ENCODE measurements around the gene ITGA2.
A peak's percentile ranks its signal among the peaks of the same experiment; 100 is the strongest.

ITGA2 gene

DNA sequence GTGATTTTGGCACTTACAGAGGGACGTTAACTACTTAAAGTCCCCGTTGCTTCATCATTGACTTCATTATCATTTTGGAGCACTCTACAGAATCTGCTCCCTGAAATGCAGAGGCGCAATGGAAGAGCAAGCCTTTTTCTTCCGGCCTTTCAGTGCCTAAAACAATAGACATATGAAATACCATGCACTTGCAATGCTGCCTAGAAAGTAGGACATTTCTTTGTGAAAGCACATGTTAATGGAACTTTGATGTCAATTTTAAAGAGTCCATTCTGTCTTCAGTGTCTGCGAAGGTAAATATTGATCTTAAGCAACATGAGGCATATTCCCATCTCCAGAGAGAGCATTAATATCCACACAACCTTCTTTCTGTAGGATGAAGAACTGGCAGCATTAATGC is 36.3 kb downstream of the ITGA2 start:
- ChIA-PET POLR2A (no interaction called here), CTCF (interaction anchor here (1.0 to 3.5 kb wide), 2 partner anchors 10 to 26 kb away, joined by 3 to 12 read pairs; no protein-coding TSS in a partner anchor)
- no peak for DNase-seq (ENCODE audit: low read depth, low spot score)
- TF ChIP-seq CTCF (IDR thresholded peaks at IDR 0.05; ENCODE audit: insufficient read depth, low read length, missing control alignments) = no peak
- no peak overlapping the region for H3K4me3 ChIP-seq (ENCODE audit: low read depth, low read length)

DNA sequence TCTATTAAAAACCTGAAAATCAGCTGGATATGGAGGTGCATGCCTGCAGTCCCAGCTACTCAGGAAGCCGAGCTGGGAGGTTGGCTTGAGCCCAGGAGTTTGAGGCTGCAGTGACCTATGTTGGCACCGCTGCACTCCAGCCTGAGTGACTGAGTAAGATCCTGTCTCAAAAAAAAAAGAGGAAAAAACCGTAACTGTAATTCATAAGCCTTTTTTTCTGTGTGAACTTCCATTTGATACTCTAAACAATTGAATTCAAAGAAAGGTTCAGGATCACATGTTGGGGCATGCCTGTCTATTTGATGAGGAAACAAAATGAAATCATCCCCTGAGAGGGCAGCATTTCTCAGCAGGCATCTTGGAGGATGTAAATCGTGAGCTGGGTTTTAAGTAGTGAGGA is 38.8 kb downstream of the ITGA2 start:
- no peak for DNase-seq (ENCODE audit: low read depth, low spot score)
- TF ChIP-seq CTCF (IDR thresholded peaks at IDR 0.05; ENCODE audit: insufficient read depth, low read length, missing control alignments) = no peak
- no peak overlapping the region for H3K4me3 ChIP-seq (ENCODE audit: low read depth, low read length)
- CTCF ChIA-PET = interaction anchor here (0.6 to 0.9 kb wide), 4 partner anchors 8 to 95 kb away, joined by 3 to 4 read pairs (median 3); no protein-coding TSS in a partner anchor
- POLR2A ChIA-PET = no interaction called here

DNA sequence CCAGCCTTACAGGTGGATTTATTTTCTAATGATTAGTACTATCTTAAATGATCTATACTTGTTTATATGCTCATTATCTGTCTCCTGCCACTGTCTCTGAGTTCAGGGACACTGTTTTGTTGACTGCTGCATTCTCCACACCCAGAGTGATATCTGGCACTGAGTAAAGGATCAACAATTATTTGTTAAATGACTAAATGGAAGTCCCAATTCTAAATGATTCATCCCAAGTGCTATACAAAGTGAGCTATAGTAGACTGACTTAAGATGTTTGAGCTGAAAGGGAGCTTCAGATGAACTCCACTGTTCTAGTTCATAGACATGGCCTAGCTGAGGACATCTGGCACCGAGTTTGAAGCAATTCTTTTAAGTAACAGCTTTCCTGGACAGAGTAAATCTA is 40.5 kb downstream of the ITGA2 start:
- H3K4me3 ChIP-seq (ENCODE audit: low read depth, low read length) = no peak overlapping the region
- CTCF ChIA-PET = interaction anchor here (4.1 kb wide), 1 partner anchor 13 kb away, joined by 13 read pairs; no protein-coding TSS in a partner anchor
- TF ChIP-seq CTCF (IDR thresholded peaks at IDR 0.05; ENCODE audit: insufficient read depth, low read length, missing control alignments) = no peak
- POLR2A ChIA-PET = no interaction called here
- no peak for DNase-seq (ENCODE audit: low read depth, low spot score)

DNA sequence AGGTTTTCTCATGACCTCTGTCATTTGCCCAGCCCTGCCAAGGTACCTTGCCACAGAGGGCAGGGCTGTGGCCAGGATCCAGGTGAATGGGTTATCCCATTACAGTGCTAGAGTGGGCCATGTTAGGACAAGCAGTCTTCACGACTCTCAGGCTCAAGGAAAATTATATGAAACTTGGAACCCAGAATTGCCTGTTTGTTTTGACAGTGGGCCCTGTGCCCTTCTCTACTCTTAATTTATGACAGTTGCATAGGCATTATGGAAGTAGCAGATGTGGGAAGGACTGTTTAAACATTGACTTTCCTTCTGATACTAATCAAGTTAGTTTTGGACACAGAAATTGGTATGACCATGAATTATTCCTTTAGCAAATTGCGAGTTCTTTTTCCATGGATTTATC is 41.7 kb downstream of the ITGA2 start:
- H3K4me3 ChIP-seq (ENCODE audit: low read depth, low read length) = no peak overlapping the region
- ChIA-PET POLR2A (no interaction called here), CTCF (interaction anchor here (1.3 to 4.1 kb wide), 2 partner anchors 11 to 41 kb away, joined by 3 to 13 read pairs; no protein-coding TSS in a partner anchor)
- no peak for TF ChIP-seq CTCF (IDR thresholded peaks at IDR 0.05; ENCODE audit: insufficient read depth, low read length, missing control alignments)
- no peak for DNase-seq (ENCODE audit: low read depth, low spot score)

DNA sequence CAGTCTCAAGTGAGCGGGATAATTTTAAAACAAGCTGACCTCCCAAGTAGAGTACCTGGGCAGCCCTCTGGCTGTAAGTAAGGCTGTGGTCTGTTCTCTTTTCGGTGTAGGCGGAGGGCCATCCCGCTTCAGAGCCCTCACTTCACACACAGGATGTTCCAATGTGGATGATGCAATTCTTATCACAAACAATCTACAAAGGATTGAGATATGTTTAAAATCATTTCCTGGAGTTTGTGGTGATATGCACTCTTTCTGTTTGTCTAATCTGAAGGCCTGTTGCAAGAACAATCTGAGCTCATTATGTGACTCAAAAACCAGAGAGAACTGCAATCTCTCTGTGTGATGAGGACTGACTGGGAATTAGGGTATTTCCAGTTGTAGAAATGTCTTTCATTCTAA is 42.5 kb downstream of the ITGA2 start:
- no peak for TF ChIP-seq CTCF (IDR thresholded peaks at IDR 0.05; ENCODE audit: insufficient read depth, low read length, missing control alignments)
- CTCF ChIA-PET = interaction anchor here (0.9 to 4.1 kb wide), 4 partner anchors 11 to 82 kb away, joined by 3 to 13 read pairs (median 6); no protein-coding TSS in a partner anchor
- POLR2A ChIA-PET = no interaction called here
- DNase-seq (ENCODE audit: low read depth, low spot score) = peak; percentile 78
- H3K4me3 ChIP-seq (ENCODE audit: low read depth, low read length) = no peak overlapping the region

DNA sequence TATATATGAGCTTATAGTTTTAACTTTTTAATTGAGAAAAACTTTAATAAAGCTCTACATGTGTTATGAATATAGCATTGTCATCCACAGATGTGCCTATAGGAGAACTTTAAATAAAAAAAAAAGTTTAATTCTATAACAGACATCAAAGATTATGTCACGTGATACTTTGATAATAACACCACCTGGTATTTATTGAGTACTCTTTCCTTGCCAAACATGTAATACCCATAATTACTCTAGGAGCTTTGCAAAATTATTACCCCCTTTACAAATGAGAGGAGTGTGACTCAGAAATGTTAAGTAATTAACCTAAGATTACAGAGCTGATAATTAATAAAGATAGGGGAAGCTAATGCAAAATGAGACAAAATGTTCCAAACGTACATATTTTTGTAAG is 43.0 kb downstream of the ITGA2 start:
- no peak overlapping the region for H3K4me3 ChIP-seq (ENCODE audit: low read depth, low read length)
- ChIA-PET POLR2A (no interaction called here), CTCF (interaction anchor here (0.9 to 4.1 kb wide), 4 partner anchors 10 to 83 kb away, joined by 3 to 13 read pairs (median 6); no protein-coding TSS in a partner anchor)
- DNase-seq (ENCODE audit: low read depth, low spot score) = no peak
- no peak for TF ChIP-seq CTCF (IDR thresholded peaks at IDR 0.05; ENCODE audit: insufficient read depth, low read length, missing control alignments)

Data from AG04449 (cell line).